ENCODE measurements around the gene MYF6. TPM values are rescaled to one million over a fixed set of nuclear protein-coding genes. Genes with fewer than 3 reads are reported as not detected.

The MYF6 gene
- polyA plus RNA-seq, 4 donors: 0.14 to 0.15 TPM; not detected in 2

DNA sequence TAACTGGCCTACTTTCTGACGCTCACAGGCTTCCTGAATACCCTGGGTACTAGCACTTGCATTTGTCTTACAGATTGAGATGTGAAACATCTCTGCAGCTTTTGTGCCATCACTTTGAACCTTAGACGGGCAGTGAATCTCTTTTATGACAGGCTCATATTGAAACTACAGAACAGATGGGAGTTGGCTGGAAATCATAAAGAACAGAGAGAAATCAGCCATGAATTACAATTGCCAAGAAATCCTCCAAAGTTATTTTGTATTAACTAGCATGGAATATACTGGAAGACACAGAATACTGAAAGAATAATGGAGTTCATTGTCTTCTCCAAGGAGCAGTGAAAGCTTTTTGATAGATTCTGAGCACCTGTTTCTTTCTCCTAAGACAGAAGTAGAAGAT lies 42.0 kb downstream of the MYF6 start:
- DNase-seq (ENCODE audit: low read depth in 4 of 4, low spot score in 3 of 4): no peak

DNA sequence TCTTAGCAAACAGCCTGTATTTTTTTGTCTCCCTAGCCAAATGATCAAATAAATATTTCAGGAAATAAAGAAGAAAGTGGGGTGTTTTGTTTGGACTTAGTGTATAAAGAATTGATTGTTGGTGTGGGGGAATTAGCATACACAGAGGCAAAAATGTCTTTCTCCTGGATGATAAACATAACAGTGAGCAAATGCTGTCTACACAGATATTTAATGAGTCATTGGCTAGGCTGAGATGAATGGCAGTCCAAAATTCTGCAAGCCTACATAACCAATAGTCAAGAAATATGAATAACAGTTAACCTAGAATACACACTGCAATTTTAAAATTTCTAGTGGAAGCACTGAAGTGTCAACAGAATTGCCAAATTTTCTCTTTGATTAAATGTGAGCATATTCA lies 45.0 kb downstream of the MYF6 start:
- no peak for DNase-seq (ENCODE audit: low read depth in 4 of 4, low spot score in 3 of 4)

DNA sequence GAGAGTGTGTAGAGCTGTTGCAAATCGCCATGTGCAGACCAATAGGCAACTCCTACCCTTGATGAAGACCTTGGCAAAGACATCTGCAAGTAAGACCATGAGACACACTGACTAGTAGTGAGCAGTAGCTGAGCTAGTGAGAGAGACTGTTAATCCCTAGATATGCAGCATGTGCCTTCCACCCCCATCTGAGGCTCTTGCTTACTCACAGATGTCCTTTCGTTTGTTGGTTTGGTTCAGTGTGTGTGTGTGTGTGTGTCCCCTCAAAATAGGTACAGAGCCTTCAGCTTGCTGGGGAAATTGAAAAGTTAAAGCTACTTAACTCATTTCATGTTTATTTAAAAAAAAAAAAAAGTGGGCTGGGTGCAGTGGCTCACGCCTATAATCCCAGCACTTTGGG lies 46.8 kb downstream of the MYF6 start:
- DNase-seq (ENCODE audit: low read depth in 4 of 4, low spot score in 3 of 4): no peak

DNA sequence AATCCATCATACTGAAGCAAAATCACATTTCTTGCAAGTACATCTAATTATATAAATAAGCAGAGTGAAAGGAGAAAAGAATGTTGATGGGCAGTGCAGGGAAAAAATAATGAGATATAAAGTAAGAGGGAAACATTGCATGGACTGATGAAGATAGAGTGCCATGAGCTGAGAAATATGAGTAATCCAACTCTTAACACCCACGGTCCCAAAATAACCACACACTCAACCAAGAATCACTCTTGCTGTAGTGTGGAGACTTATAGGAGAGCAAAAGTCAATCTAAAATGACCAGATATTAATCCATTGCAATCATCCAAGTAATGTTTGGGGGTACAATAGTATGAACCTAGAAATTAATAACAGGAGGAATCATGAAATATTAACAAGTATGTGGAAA lies 49.4 kb downstream of the MYF6 start:
- DNase-seq (ENCODE audit: low read depth in 4 of 4, low spot score in 3 of 4): no peak

Other genes with a start within 250 kb of the MYF6 start
- gene MYF5, start 9.3 kb downstream of the MYF6 start, polyA plus RNA-seq (ENCODE audit: insufficient read length in 4 of 4): not detected
- gene LIN7A, start 230.3 kb downstream of the MYF6 start, polyA plus RNA-seq (ENCODE audit: insufficient read length in 4 of 4): 10 to 100 TPM; 19.3 to 26.7 (median 20.7) TPM